ENCODE data around the gene NR2F1.

The NR2F1 gene

GRCh38 chr5:93572101-93572607 lies 10.9 kb upstream of the NR2F1 start:
- Histone ChIP-seq H3K4me1 (ENCODE audit: control insufficient read depth, insufficient read depth, low read length, poor library complexity, severe bottlenecking) (peaks cover 3% of the 10 kb centered on the region), H3K9me3 (ENCODE audit: control insufficient read depth, low read length) (peaks cover 3% of the 10 kb centered on the region)
- WGBS, 2 experiments (ENCODE audit: insufficient coverage in 2 of 2): 1 to 2% methylated on average over 37 of the region's 40 CpGs

GRCh38 chr5:93572608-93573353 lies 10.2 kb upstream of the NR2F1 start:
- H3K4me3 ChIP-seq (ENCODE audit: extremely low read depth, insufficient read depth, low read length, poor library complexity, severe bottlenecking): peak overlapping the region; percentile 12
- H3K9me3 ChIP-seq (ENCODE audit: control insufficient read depth, low read length): peaks cover 3% of the 10 kb centered on the region
- H3K27ac ChIP-seq (ENCODE audit: low read depth, low read length, severe bottlenecking): no peak overlapping the region
- no peaks in the 10 kb centered on the region for H3K36me3 ChIP-seq (ENCODE audit: control insufficient read depth, insufficient read depth, low read length)
- H3K4me1 ChIP-seq (ENCODE audit: control insufficient read depth, insufficient read depth, low read length, poor library complexity, severe bottlenecking): peaks cover 3% of the 10 kb centered on the region
- WGBS, 2 experiments (ENCODE audit: insufficient coverage in 2 of 2): 0 to 1% methylated on average over 29 to 36 of the region's 45 CpGs

More at GRCh38 chr5:93572101-93572607, 10.9 kb upstream of the NR2F1 start:
- H3K27ac ChIP-seq (ENCODE audit: low read depth, low read length, severe bottlenecking): no peak overlapping the region
- no peaks in the 10 kb centered on the region for H3K36me3 ChIP-seq (ENCODE audit: control insufficient read depth, insufficient read depth, low read length)
- H3K4me3 ChIP-seq (ENCODE audit: extremely low read depth, insufficient read depth, low read length, poor library complexity, severe bottlenecking): peak overlapping the region; percentile 12

- H3K36me3 ChIP-seq (ENCODE audit: control insufficient read depth, insufficient read depth, low read length): no peaks in the 10 kb centered on the region
- H3K4me1 ChIP-seq (ENCODE audit: control insufficient read depth, insufficient read depth, low read length, poor library complexity, severe bottlenecking): peaks cover 9% of the 10 kb centered on the region
- 2 to 4% methylated on average over 16 to 21 of the region's 32 CpGs for WGBS, 2 experiments (ENCODE audit: insufficient coverage in 2 of 2)
- no peak overlapping the region for H3K4me3 ChIP-seq (ENCODE audit: extremely low read depth, insufficient read depth, low read length, poor library complexity, severe bottlenecking)
- H3K27ac ChIP-seq (ENCODE audit: low read depth, low read length, severe bottlenecking): no peak overlapping the region
- peaks cover 3% of the 10 kb centered on the region for H3K9me3 ChIP-seq (ENCODE audit: control insufficient read depth, low read length)
These were observed 9.4 kb upstream of the NR2F1 start for GRCh38 chr5:93573354-93574351.

GRCh38 chr5:93574491-93575305 lies 8.3 kb upstream of the NR2F1 start:
- H3K4me3 ChIP-seq (ENCODE audit: extremely low read depth, insufficient read depth, low read length, poor library complexity, severe bottlenecking): no peak overlapping the region
- H3K9me3 ChIP-seq (ENCODE audit: control insufficient read depth, low read length): peaks cover 3% of the 10 kb centered on the region
- no peak overlapping the region for H3K27ac ChIP-seq (ENCODE audit: low read depth, low read length, severe bottlenecking)
- WGBS, 2 experiments (ENCODE audit: insufficient coverage in 2 of 2): 3% methylated on average over 5 of the region's 12 CpGs; no CpG with 5 or more reads in 1 of the 2 experiments
- H3K4me1 ChIP-seq (ENCODE audit: control insufficient read depth, insufficient read depth, low read length, poor library complexity, severe bottlenecking): peaks cover 9% of the 10 kb centered on the region
- no peaks in the 10 kb centered on the region for H3K36me3 ChIP-seq (ENCODE audit: control insufficient read depth, insufficient read depth, low read length)

GRCh38 chr5:93575461-93576414 lies 7.3 kb upstream of the NR2F1 start:
- Histone ChIP-seq H3K4me1 (ENCODE audit: control insufficient read depth, insufficient read depth, low read length, poor library complexity, severe bottlenecking) (peaks cover 9% of the 10 kb centered on the region), H3K9me3 (ENCODE audit: control insufficient read depth, low read length) (no peaks in the 10 kb centered on the region), H3K4me3 (ENCODE audit: extremely low read depth, insufficient read depth, low read length, poor library complexity, severe bottlenecking) (no peak overlapping the region), H3K27ac (ENCODE audit: low read depth, low read length, severe bottlenecking) (no peak overlapping the region), H3K36me3 (ENCODE audit: control insufficient read depth, insufficient read depth, low read length) (no peaks in the 10 kb centered on the region)
- WGBS, 2 experiments (ENCODE audit: insufficient coverage in 2 of 2): 50% methylated on average over 1 of the region's 6 CpGs; no CpG with 5 or more reads in 1 of the 2 experiments

- H3K4me1 ChIP-seq (ENCODE audit: control insufficient read depth, insufficient read depth, low read length, poor library complexity, severe bottlenecking): peaks cover 14% of the 10 kb centered on the region
These were observed 5.8 kb upstream of the NR2F1 start for GRCh38 chr5:93576994-93577853.

GRCh38 chr5:93577854-93578812 lies 4.9 kb upstream of the NR2F1 start:
- H3K9me3 ChIP-seq (ENCODE audit: control insufficient read depth, low read length): no peaks in the 10 kb centered on the region
- no peak overlapping the region for H3K4me3 ChIP-seq (ENCODE audit: extremely low read depth, insufficient read depth, low read length, poor library complexity, severe bottlenecking)
- no peaks in the 10 kb centered on the region for H3K36me3 ChIP-seq (ENCODE audit: control insufficient read depth, insufficient read depth, low read length)
- WGBS, 2 experiments (ENCODE audit: insufficient coverage in 2 of 2): 12 to 13% methylated on average over 16 to 19 of the region's 25 CpGs
- no peak overlapping the region for H3K27ac ChIP-seq (ENCODE audit: low read depth, low read length, severe bottlenecking)
- peaks cover 17% of the 10 kb centered on the region for H3K4me1 ChIP-seq (ENCODE audit: control insufficient read depth, insufficient read depth, low read length, poor library complexity, severe bottlenecking)

More at GRCh38 chr5:93576994-93577853, 5.8 kb upstream of the NR2F1 start:
- Histone ChIP-seq H3K9me3 (ENCODE audit: control insufficient read depth, low read length) (no peaks in the 10 kb centered on the region), H3K4me3 (ENCODE audit: extremely low read depth, insufficient read depth, low read length, poor library complexity, severe bottlenecking) (no peak overlapping the region), H3K27ac (ENCODE audit: low read depth, low read length, severe bottlenecking) (no peak overlapping the region), H3K36me3 (ENCODE audit: control insufficient read depth, insufficient read depth, low read length) (no peaks in the 10 kb centered on the region)
- 14 to 27% methylated on average over 2 to 7 of the region's 9 CpGs for WGBS, 2 experiments (ENCODE audit: insufficient coverage in 2 of 2)

All from mesodermal cell (in vitro differentiated cells).